Thoracic aorta (tissue), 2 donors: ENCODE results near the gene CDH23. TPM values are rescaled to one million over a fixed set of nuclear protein-coding genes. Genes with fewer than 3 reads are reported as not detected.

Source experiments
- ATAC-seq: fragments of 150-250 bp; one replicate; pipeline ENCODE4 v1.8.0; 2017; ENCODE audit warnings: low read depth; ENCODE audit not compliant: insufficient number of reproducible peaks, low FRiP score
- DNase-seq: peaks from one replicate; pipeline ENCODE4 v3.0.0-alpha.2; 2020; ENCODE audit warnings: low spot score
- H3K27ac ChIP-seq, 2 donors: fragments of 200-600 bp; sonication (generic); 1 replicate in 1 of 2; 2 replicates in 1 of 2; pipeline ENCODE4 v1.5.1; 2016; ENCODE audit warnings: mild to moderate bottlenecking in 2 of 2, moderate library complexity in 2 of 2
- H3K27me3 ChIP-seq: fragments of 200-600 bp; sonication (generic); replicated peaks from 2 replicates; pipeline ENCODE4 v1.6.0; 2016; ENCODE audit warnings: mild to moderate bottlenecking; ENCODE audit not compliant: insufficient read depth
- H3K36me3 ChIP-seq: fragments of 200-600 bp; sonication (generic); one replicate; pipeline ENCODE4 v1.5.1; 2016
- H3K4me1 ChIP-seq, 2 donors: fragments of 200-600 bp; sonication (generic); 1 replicate in 1 of 2; 2 replicates in 1 of 2; pipeline versions ENCODE4 v1.5.1 to v1.6.0; 2016; ENCODE audit warnings: low read depth in 2 of 2, mild to moderate bottlenecking in 1 of 2; ENCODE audit not compliant: control insufficient read depth in 1 of 2
- H3K4me3 ChIP-seq: fragments of 200-600 bp; sonication (generic); 2 replicates; pipeline ENCODE4 v1.5.1; 2016; ENCODE audit warnings: mild to moderate bottlenecking
- H3K9me3 ChIP-seq: fragments of 200-600 bp; sonication (generic); 2 replicates; pipeline ENCODE4 v1.5.1; 2016
- CTCF ChIP-seq: fragments of 200-600 bp; sonication (generic); IDR thresholded peaks from one replicate; pipeline ENCODE4 v1.5.1; 2019; ENCODE audit warnings: antibody characterized with exemption
- total RNA-seq, 2 donors: library from RNA; depleted of rRNA; stranded (reverse); fragments of >200 nt; gene quantifications; one replicate each; pipeline versions ENCODE4 v1.1.0 to v1.2.3, GENCODE V29; 2016

The CDH23 gene
- total RNA-seq, 2 donors from 2014 or later = 10.6 to 10.8 TPM

- Histone ChIP-seq H3K36me3 (peaks cover 30% of the 10 kb centered on the region), H3K4me1 (no peaks in the 10 kb centered on the region), H3K27me3 (no peaks in the 10 kb centered on the region), H3K9me3 (no peaks in the 10 kb centered on the region), H3K27ac (peak overlapping the region in 1 of 2 donors; percentile 0), H3K4me3 (no peak overlapping the region)
- no peak for TF ChIP-seq CTCF
- DNase-seq (no peak), ATAC-seq (no peak)
These were observed 359.8 kb downstream of the CDH23 start for GRCh38 chr10:71756311-71757191.

- peaks cover 23% of the 10 kb centered on the region for H3K36me3 ChIP-seq
- ATAC-seq (no peak), DNase-seq (no peak)
These were observed 360.7 kb downstream of the CDH23 start for GRCh38 chr10:71757399-71757922.

GRCh38 chr10:71761105-71761511 lies 364.4 kb downstream of the CDH23 start:
- H3K36me3 ChIP-seq = peaks cover 18% of the 10 kb centered on the region
- no peak for DNase-seq
- H3K27me3 ChIP-seq = no peaks in the 10 kb centered on the region
- no peak overlapping the region for H3K4me3 ChIP-seq
- no peaks in the 10 kb centered on the region for H3K9me3 ChIP-seq
- peaks cover 16 to 27% of the 10 kb centered on the region in 2 donors for H3K4me1 ChIP-seq
- no peak for TF ChIP-seq CTCF
- no peak overlapping the region for H3K27ac ChIP-seq
- ATAC-seq = no peak

More at GRCh38 chr10:71757399-71757922, 360.7 kb downstream of the CDH23 start:
- TF ChIP-seq CTCF = no peak
- H3K4me3 ChIP-seq = no peak overlapping the region
- H3K9me3 ChIP-seq = no peaks in the 10 kb centered on the region
- H3K27ac ChIP-seq = peak overlapping the region in 1 of 2 donors; percentile 0
- no peaks in the 10 kb centered on the region for H3K27me3 ChIP-seq
- H3K4me1 ChIP-seq = no peaks in the 10 kb centered on the region

- H3K27ac ChIP-seq = no peak overlapping the region
- H3K36me3 ChIP-seq = peaks cover 18% of the 10 kb centered on the region
- no peaks in the 10 kb centered on the region for H3K9me3 ChIP-seq
- H3K4me3 ChIP-seq = no peak overlapping the region
- H3K27me3 ChIP-seq = no peaks in the 10 kb centered on the region
- TF ChIP-seq CTCF = no peak
- DNase-seq = no peak
- peaks cover 21 to 32% of the 10 kb centered on the region in 2 donors for H3K4me1 ChIP-seq
- no peak for ATAC-seq
These were observed 364.9 kb downstream of the CDH23 start for GRCh38 chr10:71761541-71762113.

GRCh38 chr10:71762324-71762723 lies 365.6 kb downstream of the CDH23 start:
- no peak for TF ChIP-seq CTCF
- no peak for ATAC-seq

More at GRCh38 chr10:71762324-71762723, 365.6 kb downstream of the CDH23 start:
- DNase-seq = no peak
- Histone ChIP-seq H3K4me3 (no peak overlapping the region), H3K4me1 (peaks cover 25 to 39% of the 10 kb centered on the region in 2 donors), H3K27ac (no peak overlapping the region), H3K9me3 (no peaks in the 10 kb centered on the region), H3K36me3 (peaks cover 18% of the 10 kb centered on the region), H3K27me3 (no peaks in the 10 kb centered on the region)
